ENCODE data around the gene ATP5PD.
A peak's percentile ranks its signal among the peaks of the same experiment; 100 is the strongest.
"Not testable (repeated sequence)": the region's sequence is repeated elsewhere in the genome, so short reads cannot be mapped to it uniquely, and the experiment has no call there.

Gene ATP5PD

DNA sequence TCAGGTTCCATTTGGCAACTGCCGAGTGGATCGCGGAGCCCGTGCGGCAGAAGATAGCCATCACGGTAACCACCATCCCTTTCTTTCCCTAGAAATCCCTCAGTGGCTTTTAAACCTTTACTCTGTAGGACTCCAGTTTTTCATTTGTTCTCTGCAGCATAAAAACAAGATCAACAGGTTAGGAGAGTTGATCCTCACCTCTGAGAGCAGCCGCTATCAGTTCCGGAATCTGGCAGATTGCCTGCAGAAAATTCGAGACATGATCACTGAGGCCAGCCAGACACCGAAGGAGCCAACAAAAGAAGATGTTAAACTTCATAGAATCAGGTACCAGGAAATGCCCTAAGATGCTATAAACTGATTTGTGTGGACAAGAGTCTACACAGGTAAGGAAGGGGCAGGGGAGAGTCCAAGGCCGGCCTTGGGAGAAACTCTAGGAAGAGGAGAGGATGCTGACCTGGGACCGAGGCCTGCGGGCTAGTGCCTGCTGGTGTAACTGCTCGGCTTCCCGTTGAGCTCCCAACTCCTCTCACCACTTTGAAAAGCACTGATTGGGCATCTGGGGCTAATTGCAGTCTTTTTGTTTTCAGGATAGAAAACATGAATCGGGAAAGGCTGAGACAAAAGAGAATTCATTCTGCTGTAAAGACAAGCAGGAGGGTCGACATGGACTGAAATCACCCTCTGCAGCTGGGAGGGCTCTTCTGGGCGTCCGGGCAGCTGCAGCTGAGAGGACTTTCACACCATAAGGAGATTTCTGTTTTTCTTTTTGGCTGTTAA is 26.2 kb downstream of the ATP5PD start:
- DNase-seq (ENCODE audit: low spot score): no peak

DNA sequence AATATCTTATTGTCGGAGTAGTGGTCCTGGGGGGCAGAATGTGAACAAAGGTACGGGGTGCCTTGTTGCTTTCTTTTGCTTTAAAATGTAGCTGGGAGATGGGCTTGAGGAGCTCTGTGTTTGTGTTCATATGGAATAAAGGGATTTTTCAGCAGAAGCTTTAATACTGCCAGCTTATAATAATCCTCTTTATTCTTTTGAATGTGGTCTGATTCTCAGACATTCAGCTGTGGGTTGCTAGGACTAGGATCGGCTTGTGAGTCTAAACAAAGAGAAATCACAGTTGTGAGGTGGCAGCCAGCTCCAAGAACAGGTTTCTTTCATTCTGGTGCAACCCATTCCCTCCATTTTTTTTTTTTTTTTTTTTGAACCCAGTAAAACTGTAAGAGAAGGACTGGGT is 27.1 kb downstream of the ATP5PD start:
- DNase-seq (ENCODE audit: low spot score): no peak

DNA sequence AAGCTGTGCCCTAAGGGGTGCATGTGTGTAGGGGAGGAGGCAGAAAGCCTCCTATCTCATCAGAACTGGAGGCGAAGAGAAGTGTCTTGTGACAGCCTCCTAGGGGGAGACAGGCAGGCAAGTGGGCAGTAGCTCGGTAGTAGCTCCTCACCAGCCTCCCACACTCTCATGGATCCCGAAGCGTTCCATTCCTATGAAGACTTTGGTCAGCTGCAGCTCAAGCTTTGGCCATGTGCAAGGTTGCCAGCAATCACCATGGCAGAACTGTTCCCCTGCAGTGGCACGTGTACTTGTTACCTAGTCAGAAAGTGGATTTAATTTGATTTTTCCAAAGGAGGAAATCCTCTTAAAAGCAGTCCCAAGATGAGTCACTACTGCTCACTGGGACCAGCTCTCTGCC is 27.6 kb downstream of the ATP5PD start:
- no peak for DNase-seq (ENCODE audit: low spot score)

DNA sequence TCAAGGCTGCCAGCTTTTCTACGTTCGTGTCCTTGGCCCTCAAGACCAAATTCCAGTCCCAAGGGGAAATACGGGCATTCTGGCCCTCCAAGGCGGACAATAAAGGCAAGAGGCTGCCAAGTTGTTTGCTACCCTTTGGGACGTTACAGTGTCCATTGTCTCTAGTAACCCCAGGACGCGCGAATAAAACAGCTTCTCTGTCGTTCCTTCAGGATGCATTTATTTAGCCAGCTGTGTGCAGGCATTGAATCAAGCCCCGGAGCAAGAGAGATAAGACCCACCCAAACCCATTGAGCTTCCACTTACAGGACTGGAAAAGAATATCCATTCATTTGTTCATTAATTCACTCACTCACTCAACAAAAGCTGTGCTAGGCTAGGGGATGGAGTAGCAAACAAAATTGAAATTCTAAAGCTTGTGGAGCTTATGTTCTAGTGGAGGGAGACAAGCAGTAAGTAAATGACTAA is 33.6 kb downstream of the ATP5PD start:
- peak; percentile 7 for DNase-seq (ENCODE audit: low spot score)

DNA sequence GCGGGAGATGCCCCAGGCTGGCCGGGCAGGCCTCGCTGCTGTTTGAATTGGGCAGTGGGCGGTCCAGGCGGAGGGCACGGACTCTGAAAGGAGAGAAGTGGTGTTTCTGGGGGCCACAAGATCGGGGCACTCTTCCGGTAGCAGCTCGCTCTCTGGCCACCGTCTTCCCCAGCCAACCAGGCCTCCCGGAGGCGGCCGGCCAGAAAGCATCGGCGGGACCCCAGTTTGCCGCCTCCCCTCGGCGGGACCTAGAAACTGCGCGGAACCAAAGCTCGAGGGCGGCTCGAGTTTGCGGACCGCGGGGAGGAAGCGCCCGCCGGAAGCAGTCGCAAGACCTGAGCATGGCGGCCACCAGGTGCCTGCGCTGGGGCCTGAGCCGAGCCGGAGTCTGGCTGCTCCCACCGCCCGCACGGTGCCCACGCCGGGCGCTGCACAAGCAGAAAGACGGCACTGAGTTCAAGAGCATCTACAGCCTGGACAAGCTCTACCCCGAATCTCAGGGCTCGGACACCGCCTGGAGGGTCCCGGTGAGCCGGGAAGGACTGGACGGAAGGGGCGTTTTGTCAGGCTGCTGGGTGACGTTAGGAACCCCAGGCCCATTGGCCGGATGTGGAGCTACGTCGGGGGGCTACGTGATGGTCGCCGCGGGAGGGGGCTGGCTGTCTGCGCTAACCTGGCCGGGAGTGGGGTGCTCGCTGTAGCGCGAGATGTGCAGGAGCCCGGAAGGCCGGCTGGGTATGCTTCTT is 34.2 kb downstream of the ATP5PD start, which contains the start of gene MRPL58:
TSS of gene MRPL58 (plus strand) at position 325 of the 746 bp plus-strand sequence. CDS start at position 342, 17 bp downstream.
- peak; percentile 90 for DNase-seq (ENCODE audit: low spot score)

DNA sequence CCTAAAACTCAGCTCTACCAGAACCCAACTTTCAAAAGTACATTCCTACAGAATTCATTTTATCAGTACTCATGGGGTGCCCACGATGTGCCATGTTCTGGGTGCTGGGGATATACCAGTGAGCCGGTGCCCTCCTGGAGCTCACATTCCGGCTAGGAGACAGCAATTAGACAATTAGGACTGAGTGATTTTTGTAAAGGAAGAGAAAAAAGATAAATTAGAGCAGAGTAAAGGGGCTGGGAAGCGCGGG is 34.7 kb downstream of the ATP5PD start:
- no peak for DNase-seq (ENCODE audit: low spot score)

DNA sequence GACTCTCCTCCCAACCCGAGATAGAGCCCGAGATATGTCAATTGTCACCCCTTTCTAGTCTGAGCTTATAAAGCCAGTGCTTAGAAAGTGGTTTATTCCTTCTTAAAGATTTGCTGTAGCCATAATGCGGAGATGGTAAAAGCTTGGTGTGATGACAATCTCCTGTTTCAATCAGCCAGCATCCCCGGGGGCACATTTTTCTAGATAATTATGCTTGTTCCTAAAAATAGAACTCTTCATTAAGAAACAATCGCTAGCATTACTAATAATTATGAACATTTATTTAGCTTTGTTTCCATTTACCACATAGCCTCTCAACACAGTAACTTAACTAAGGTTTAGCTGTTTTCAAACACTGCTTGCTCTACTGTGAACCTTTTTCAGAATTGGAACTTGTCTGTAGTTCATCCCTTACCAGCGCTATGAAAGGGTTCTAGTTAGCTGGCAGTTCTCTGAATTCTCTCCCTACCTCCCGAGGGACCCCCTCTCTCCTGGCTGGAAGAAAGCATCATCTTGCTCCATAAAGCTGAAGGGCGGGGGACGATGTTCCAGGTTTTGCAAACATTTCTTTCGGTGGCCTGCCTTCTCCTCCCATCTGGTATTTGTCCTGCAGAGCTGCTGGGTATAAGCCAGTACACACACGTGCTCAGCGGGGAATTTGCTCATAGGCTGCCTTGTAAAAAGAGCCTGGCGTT is 35.2 kb downstream of the ATP5PD start:
- peak; percentile 28 for DNase-seq (ENCODE audit: low spot score)

DNA sequence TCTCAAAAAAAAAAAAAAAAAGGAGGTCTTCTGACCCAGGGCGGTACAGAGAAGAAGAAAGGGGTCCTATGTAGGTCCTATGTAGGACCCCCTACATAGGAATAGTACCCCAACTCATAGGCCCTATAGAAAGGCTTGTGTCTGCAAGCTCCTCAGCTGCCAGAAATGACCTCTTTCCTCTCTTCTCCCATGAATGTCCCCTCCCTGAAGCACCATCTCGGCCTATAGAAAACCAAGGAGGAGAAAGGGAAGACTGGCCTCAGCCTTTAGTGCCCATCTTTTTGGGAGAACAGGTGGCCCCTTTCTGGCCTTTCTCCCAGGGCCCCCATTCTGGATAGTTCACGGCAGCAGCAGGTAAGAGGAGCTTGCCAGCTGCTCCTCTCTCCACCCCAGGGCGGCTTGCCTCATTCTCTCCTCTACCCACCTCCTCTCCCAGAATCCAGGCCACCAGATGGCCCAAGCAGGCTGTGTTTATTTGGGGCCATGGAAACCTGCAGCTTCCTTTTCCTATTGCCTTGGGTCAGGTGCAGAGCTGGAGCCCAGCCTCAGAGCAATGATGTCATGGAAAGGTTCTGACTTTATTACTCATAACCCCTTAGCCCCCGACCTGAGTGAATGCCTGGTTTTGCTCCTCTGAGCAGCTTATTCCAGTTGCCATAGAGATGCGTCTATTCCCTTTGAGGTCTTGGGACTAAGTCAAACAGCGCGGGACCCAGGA is 35.9 kb downstream of the ATP5PD start:
- DNase-seq (ENCODE audit: low spot score): peak; percentile 82

DNA sequence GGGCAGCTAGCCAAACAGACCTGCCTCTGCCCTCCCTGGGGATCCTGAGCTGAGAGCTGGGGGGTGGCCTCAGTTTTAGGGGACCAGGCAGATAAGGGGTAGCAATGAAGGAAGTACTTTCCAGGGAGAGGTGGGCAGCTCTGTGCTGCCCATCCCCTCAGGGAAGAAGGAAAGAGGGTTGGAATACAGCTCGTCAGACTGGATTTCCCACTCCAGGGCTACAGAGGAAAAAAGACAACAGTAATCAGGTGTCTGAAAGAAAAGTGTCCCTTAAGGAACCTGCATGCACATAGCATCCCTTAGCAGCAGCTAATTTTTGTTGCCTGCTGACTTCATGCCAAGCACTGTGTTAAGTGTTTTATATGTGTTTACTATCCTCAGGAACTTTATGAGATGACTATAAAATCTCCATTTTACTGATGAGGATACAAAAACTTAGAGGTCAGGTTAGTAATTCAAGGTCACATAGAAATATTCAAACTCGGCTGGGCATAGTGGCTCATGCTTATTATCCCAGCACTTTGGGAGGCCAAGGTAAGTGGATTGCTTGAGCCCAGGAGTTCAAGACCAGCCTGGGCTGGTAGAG is 37.5 kb downstream of the ATP5PD start:
- no peak for DNase-seq (ENCODE audit: low spot score)

DNA sequence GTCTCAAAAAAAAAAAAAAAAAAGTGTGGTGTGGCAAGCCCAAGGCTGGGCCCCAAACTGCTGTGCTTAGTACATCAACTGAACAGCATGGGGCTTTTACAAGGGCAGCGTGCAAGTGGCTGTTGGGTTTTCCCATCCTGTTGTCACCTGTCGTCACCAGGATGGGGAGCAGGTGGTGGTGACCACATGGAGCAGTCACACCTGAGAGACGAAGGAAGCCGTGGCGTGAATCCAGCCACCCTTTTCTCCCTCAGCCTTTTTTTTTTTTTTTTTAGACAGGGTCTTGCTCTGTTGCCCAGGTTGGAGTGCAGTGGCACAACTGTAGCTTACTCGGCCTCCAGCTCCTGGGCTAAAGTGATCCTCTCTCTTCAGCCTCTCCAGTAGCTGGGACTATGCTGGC is 38.4 kb downstream of the ATP5PD start:
- DNase-seq (ENCODE audit: low spot score): no peak

DNA sequence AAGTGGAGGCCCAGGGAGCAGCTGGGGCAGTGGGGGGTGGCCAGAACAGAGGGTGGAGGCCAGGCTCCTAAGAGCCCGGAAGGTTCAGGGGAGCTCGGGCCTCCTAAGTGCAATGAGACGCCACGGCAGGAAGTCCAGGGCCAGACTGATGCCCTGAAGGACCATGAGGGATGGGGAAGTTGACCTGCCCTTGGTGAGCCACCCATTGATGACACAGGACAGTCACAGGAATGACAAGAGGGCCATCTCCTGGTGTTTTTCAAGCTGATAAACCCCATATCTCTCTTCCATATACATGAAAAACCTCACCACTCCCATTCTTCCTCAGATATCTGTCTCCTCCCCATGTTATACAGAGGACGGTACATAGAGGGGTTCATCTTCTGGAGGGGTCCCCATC is 40.1 kb downstream of the ATP5PD start:
- no peak for DNase-seq (ENCODE audit: low spot score)

DNA sequence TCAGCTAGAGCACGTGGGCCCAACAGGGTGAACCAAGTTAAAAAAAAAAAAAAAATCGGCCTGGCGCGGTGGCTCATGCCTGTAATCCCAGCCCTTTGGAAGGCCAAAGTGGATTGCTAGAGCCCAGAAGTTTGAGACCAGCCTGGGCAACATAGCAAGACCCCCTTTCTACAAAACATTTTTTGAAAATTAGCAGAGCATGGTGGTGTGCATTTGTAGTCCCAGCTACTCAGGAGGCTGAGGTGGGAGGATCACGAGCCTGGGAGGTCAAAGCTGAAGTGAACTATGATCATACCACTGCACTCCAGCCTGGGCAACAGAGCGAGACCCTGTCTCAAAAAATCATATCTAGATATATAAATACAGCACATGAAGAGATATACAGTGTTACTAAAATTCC is 40.7 kb downstream of the ATP5PD start:
- not testable (repeated sequence) for DNase-seq (ENCODE audit: low spot score)

DNA sequence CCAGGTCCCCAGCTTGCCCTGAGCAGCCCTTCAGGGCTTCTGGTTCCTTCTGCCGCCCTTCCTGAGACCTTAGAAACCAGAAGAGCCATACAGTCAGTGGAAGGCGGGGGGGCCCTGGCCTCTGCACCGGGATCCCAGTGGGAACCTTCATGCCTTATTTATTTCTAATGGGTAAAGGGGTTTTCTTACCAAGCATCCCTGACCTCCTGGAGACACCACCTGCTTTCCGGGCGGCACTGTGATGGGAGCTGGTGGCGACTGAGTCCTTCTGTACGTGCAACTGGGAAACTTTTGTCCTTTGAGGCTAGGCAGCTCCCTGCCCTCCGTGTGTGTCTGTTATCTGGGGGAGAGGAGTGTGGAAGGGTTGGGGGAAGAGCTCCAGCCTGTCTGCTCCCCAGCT is 41.5 kb downstream of the ATP5PD start:
- DNase-seq (ENCODE audit: low spot score): no peak

DNA sequence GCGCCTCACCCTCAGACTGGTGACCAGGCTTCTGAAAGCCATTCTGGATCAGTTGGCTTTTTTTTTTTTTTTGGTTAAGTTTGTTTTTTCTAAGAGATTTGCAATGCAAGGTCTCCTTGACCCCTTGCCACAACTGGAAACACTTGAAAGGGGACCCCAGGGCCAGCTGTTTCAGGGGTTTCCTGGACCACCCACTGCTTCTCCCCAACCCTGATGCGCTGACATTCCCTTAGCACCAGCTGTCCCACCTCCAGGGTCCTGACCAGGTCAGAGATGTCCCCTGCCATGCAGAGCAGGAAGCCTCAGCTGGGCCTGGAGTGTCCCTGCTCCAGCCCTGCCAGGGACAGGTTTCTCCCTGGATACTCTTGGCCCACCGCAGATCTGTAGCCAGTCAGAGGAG is 42.4 kb downstream of the ATP5PD start:
- DNase-seq (ENCODE audit: low spot score): no peak

DNA sequence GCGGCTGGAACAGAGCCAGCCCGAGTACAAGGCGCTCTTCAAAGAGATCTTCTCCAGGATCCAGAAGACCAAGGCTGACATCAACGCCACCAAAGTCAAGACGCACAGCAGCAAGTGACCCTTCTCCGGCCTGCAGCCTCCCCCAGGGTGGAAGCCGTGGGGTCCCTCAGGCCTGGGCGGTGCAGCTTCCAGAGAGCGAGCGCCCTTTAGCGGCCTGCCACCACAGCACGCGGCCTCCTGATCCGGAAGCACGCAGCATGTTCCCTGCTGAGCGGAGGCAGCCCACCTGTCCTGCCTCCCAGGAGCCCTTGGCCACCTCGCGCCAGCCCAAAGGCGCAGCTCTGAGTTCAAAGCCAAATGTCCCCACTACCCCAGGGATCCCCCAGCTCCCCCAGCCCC is 42.8 kb downstream of the ATP5PD start:
- DNase-seq (ENCODE audit: low spot score): no peak

DNA sequence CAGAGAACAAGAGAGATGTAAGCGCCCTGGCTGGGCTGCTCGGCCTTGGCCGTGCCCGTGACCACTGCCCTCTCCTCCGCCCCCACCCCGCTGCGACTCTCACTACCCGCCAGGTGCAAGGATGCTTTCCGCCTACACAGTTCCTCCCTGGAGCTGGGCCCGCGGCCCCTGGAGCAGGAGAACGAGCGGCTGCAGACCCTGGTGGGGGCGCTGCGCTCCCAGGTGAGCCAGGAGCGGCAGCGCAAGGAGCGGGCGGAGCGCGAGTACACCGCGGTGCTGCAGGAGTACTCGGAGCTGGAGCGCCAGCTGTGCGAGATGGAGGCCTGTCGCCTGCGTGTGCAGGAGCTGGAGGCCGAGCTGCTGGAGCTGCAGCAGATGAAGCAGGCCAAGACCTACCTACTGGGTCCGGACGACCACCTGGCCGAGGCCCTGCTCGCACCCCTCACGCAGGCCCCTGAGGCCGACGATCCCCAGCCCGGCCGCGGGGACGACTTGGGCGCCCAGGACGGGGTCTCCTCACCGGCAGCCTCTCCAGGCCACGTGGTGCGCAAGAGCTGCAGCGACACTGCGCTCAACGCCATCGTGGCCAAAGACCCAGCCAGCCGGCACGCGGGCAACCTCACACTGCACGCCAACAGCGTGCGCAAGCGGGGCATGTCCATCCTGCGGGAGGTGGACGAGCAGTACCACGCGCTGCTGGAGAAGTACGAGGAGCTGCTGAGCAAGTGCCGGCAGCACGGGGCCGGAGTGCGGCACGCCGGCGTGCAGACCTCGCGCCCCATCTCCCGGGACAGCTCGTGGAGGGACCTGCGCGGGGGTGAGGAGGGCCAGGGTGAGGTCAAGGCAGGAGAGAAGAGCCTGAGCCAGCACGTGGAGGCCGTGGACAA is 43.5 kb downstream of the ATP5PD start:
- DNase-seq (ENCODE audit: low spot score): no peak

DNA sequence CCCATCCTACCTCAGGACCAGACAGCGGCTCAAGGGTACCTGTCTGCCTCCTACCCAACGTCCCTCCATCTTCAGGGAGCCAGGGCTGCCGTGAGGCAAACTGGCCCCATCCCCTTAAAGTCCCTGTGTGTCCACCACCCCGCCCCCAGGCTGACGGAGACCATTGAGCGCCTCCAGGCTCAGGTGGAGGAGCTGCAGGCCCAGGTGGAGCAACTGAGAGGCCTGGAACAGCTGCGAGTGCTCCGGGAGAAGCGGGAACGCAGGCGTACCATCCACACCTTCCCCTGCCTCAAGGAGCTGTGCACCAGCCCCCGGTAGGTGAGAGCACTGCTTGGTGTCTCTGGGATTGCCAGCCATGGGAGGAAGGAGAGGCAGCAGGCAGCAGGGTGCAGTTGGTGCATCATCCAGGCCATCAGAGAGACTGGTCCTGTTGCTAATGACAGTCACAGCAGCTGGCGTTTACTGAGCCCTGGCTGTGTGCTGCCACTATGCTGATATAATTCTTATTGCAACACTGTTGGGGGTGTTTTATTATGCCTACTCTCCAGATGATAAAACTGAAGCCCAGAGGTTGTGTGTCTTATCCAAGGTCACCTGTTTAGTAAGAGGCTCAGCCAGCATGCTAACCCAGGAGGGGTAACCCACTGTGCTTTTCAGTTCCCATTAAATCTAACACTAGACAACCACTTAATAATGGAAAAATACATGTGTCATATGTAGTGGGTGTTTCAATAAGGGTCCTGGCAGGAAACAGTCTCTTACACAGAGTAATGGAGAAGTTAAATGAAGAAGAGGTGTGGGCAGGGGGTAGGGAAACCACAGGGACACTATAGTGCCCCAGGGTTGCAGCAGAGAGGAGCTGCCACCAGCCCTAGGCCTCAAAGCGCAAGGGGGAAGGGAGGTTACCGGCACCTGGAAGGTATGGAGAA is 44.6 kb downstream of the ATP5PD start:
- no peak for DNase-seq (ENCODE audit: low spot score)

DNA sequence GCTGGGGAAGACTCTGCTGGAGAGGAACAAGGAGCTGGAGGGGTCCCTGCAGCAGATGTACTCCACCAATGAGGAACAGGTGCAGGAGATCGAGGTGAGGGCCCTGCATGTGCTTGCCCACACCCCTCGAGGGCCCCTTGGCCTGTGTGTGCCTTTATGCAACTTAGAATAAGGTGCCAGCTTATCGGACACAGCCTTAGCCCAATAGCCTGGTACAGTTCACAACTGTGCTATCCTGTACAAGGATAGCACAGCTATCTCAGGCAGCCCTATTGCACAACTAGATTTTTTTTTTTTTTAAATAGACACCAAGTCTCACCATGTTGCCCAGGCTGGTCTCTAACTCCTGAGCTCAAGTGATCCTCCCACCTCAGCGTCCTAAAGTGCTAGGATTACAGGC is 47.2 kb downstream of the ATP5PD start:
- no peak for DNase-seq (ENCODE audit: low spot score)

DNA sequence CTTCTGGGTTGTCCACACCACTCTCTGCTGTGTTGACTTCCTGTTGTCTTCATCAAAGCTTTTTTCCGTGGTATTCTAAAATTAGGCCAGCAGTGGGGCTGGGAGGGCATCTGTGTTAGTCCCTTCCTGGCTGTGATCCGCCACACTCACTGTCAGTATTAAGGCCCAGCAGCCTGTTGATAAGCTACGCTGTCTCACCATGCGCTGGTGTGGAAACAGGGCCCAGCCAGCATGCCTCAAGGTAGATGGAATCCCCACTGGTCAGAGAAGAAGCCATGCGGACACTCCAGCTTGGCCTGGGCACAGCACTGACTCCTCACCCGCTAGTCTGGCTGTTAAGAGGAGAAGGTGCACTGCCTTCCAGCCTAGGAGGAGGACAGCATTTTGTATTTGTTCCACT is 48.0 kb downstream of the ATP5PD start:
- no peak for DNase-seq (ENCODE audit: low spot score)

DNA sequence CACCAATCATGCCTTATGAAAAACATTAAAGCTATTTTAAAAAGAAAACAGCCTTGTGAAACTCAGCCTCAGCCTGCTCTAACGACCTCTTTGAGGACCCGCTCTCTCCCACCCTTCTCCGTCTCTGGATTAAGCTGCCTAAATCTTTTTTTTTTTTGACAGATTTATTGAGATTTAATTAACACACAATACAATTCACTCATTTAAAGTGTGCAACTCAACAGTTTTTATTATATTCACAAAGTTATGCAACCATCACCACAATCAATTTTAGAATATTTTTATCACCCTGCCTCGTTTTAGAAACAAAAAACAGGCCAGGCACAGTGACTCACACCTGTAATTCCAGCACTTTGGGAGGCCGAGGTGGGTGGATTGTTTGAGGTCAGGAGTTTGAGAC is 50.9 kb downstream of the ATP5PD start:
- DNase-seq (ENCODE audit: low spot score): no peak
